ENCODE measurements around the gene PDE4D. TPM values are rescaled to one million over a fixed set of nuclear protein-coding genes. Genes with fewer than 3 reads are reported as not detected.
A peak's percentile ranks its signal among the peaks of the same experiment; 100 is the strongest.
"Not testable (repeated sequence)": the region's sequence is repeated elsewhere in the genome, so short reads cannot be mapped to it uniquely, and the experiment has no call there.

Gene PDE4D
- total RNA-seq, 2 donors from 2014 or later, result 33.8 to 82.6 TPM

DNA sequence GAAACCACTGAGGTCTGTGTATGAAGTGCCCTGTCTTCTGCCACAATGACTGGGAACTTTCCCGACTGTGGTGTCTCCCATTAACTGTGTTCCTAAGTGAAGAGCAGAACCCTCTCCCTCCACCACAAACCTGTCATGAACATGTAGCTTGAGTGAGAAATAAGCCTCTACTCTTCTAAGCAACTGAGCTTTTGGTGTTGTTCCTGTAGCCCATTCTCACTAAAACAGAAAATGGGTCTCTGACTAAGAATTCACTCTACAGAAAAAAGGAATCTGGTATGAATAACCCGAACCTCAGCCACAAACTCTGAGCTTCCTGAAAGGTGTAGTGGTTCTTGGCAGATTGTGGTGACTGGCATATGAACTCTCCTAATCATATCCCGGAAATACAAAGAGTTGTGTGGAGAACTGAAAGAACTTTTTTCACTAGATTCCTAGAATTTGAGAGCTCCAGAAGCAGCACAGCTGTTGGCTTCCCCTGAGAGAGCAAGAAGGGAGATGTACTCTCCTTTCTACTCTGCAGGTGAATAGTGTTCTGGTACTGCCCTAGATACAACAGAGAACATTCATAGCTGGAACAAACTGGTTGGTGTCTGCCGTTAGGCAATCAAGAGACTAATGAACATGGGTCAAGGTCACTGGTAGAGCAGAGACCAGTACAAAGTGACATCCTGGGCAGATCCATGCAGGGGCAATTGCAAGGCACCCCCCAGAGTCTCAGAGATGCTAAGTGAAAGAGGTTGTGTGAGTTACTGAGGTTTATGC lies 283.8 kb downstream of the PDE4D start:
- no peak for ATAC-seq
- intact Hi-C loops (cut with DNase I), result no loop called here

DNA sequence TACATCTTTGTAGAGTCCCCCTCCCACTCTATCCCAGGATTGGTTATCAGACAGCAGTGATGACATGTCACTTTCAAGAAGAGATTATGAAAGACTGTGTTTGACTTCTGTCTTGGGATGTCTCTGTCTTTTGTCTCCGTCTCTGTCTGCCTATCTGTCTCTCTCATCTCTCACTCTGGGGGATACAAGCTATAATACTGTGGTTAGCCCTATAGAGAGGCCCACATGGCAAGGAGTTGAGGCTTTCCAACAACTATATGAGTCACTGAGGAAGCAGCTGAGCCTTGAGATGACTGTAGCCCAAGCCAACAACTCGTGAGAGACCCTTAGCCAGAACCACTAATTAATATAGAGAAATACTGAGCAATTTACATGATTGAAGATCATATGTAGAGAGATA lies 284.8 kb downstream of the PDE4D start:
- DNase-seq (no peak), ATAC-seq (no peak)
- intact Hi-C loops (cut with DNase I), result no loop called here

More for the DNA sequence above, 283.8 kb downstream of the PDE4D start:
- DNase-seq, result no peak

DNA sequence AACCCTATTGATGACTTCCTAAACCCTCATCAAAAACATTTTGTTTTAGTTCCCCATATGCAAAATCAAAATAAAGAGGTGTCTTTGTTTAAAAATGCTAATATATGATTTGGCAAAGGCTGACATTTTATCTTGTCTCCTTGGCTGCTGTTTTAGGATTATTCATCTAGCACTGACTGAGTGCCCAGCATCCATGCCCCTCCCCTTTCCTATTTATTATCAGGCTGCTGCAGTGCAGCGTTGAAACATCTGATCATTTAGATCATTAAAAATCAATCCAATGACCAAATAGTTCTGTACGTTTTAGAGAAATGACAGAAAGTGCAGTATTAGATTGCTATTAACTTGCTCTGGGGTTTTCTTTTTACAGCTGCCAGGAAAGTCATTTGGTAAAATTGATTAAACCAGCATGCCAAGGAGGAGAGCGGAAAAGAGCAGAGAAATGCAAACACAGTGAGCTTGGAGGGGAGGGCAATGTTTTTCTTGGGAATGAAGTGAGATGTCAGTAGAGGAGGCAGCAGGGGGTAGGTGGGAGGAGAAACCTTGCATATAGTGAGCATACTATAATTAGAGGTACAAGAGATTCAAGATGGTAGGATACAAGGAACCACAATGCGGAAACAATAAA lies 286.3 kb downstream of the PDE4D start:
- DNase-seq, result no peak
- intact Hi-C loops (cut with DNase I), result no loop called here

DNA sequence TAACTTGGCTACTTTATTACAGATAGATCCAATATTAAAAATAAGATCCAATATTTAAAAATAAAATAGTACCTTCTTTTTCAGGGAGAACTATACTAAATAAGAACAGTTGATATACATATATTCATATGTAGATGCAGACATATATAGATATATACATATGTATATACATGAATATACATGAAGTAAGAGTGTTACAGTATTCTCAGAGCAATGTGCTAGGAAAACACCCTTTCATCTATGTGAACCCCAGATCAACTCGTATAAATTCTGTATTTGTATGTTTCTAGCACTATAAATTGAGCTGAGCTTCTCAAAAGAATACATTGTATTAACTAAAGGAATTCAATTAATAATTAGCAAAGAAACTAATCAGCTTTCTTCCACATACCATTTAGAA lies 287.6 kb downstream of the PDE4D start:
- intact Hi-C loops (cut with DNase I), result no loop called here
- no peak for DNase-seq
- no peak for ATAC-seq

More for the DNA sequence above, 286.3 kb downstream of the PDE4D start:
- peak in 1 of 2 donors; percentile 48 for ATAC-seq

DNA sequence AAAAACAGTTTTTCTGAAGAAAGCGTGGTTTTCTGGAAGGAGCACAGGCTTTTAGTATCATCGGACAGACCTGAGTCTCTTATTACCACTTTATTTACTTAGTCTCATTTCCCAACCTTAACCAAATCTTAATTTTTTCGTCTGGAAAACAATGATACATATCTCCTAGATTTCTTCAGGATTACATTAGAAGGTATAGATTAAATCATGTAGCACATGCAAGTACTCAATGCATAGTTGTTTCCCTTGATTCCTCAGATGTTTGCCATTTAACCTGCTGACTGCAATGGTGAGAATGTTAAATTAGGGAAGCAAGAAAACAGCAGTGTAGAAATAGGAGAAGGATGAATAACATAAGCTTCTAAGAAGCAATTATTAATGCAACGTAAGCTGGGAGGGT lies 289.4 kb downstream of the PDE4D start:
- ATAC-seq (no peak), DNase-seq (no peak)
- intact Hi-C loops (cut with DNase I), result no loop called here

DNA sequence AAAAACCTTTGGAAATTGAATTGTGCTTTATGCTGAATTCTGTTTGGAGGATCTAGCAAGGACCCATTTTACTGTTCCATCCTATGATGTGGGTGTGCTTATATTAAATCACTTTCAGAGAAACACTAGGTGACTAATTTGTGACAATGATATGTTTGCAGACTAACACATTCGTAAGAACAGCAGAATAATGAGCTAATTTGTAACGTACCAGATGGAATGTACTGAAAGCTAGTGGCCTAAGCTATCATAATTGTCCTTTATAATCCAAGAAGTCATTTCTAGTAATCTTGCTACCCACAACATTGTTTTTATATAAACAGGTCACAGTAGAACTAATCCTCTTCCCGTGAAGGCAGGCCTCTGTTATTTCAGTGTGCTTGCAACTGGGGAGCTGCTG lies 292.5 kb downstream of the PDE4D start:
- ATAC-seq, result no peak
- no peak for DNase-seq
- intact Hi-C loops (cut with DNase I), result no loop called here

DNA sequence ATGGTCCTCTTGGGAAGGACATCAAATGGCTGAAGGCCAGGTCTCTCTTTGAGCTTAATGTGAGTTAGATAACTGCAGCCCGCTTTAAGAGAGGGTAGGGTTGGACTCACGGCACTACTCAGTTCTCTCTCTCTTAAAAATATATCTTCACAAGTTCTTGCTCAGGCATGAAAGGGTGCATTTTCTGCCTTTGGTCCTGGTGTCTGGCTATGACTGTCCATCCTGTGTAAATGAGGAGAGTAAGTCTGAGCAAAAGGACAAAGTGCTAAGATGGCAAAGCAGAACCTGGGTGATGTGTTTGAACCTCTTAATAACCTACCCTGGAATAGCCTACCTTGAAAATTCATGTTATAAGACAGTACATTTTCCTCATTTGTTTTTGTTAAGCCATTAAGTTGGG lies 293.4 kb downstream of the PDE4D start:
- intact Hi-C loops (cut with DNase I), result no loop called here
- DNase-seq (no peak), ATAC-seq (no peak)

DNA sequence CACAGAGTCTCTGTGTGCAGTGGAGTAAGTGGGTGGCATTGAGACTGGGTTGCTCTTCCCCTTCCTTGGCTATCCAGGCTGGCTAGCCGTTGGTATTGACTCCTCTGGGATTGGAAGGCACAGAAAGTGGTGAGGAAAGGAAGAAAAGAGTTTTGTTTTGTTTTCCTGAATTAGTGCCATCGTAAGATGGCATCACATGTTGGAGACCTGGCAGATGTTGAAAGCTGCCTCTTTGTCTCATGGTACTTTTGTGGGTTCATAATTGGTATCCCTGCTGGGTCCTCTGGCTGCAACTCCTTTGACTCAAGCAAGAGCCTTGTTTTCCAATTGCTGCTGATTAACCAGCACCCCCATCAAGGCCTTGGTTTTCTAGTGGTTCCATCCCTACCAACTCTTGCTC lies 293.8 kb downstream of the PDE4D start:
- ATAC-seq (no peak), DNase-seq (no peak)
- intact Hi-C loops (cut with DNase I), result no loop called here

DNA sequence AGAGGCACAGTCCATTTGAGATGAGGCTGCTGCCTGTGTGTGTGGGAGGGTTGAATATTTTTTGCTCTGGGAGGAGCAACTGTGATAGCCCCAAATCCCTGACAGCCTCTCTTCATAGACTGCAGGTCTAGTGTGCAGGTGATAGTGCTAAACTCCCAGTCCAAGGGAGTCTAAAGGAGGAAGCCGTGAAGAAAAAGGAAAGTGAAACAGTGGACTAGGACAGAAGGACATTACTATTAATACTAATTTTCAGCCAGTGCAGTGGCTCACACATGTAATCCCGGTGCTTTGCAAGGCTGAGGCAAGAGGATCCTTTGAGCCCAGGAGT lies 295.0 kb downstream of the PDE4D start:
- ATAC-seq (peak; percentile 23 to 71), DNase-seq (no peak)
- intact Hi-C loops (cut with DNase I), result no loop called here

DNA sequence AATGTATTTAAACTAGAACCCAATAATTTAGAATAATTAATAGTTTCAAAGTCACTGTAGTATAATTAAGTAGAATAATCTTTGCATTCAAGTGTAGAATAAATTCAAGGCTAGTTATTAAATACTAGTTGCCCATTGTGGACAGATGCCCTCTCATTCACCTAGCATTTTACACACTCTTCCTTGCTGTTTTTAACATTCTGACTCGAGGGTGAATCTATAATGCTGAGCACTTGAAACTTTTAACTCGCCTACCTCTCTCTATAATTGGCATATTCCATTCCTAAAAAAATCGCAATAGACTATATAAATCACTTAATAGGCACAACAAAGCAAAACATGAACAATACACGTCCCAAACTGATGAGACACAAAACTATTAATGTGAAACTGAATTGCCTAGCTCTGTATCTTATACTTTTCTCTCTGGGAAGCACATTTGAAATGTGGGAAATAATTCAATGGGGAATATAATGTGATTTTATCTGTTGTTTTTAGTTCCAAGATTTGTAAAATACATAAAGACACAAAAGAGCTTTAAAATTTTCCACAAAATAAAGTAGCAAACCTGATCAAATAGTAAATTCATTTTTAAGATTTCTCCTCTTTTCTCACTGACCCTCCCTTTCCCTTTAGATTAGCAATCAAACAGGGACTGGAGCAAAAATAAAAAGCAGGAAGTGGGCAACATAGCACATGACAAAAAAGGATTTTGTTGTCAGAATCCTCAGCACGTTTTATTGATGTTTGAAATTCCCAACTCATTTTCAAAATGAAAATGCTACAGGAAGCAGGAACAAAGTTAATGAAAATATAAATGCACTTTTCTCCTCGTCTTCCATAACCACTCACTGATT lies 295.6 kb downstream of the PDE4D start:
- intact Hi-C loops (cut with DNase I), result no loop called here
- no peak for DNase-seq
- no peak for ATAC-seq

DNA sequence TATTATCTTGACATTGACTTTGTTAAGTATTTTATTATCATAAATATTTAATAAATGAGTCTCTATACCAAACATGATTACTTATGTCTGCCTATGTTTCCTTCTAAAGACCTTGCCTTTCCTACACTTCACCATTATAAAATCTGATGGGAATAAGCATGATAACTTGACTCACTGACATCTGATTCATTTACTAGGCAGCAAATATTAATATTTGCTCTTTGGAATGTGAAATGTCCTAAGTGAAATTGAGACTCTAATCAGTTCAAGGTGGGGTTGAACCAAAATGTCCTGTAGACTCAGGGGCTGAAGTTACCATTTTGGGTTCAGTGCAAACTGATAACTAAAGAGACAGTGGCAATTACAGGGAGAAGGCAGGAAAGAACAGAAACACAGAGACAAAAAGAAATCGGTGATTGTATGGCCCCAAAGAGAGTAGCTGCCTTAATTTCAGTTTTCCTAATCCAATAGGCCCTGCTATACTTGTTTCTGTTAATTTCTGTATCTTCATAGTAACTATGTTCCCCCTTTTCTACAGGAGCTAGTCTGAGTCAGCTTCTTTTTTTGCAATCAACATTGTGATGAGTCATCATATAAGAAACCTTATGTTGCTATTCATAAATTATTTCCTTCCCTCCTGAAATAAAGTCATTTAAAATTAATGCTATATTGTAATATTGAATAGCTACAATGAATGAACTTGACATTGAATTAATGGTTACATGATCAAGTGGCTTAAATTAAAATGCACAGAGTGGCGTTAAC lies 296.8 kb downstream of the PDE4D start:
- peak in 1 of 2 donors; percentile 44 for ATAC-seq

DNA sequence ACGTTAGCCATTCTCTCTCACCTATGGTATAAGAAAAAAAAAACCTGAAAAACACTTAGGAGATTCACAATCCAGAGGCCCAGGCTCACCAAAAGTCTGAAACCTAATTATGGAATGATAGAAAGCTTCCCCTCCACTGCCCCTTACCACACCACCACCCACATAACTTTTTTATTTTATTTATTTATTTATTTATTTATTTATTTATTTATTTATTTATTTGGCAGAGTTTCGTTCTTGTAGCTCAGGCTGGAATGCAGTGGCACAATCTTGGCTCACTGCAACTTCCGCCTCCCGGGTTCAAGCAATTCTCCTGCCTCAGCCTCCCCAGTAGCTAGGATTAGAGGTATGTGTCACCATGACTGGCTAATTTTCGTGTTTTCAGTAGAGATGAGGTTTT lies 299.4 kb downstream of the PDE4D start:
- intact Hi-C loops (cut with DNase I); ATAC-seq; DNase-seq: not testable (repeated sequence)

More for the DNA sequence above, 296.8 kb downstream of the PDE4D start:
- intact Hi-C loops (cut with DNase I), result no loop called here
- DNase-seq, result no peak

DNA sequence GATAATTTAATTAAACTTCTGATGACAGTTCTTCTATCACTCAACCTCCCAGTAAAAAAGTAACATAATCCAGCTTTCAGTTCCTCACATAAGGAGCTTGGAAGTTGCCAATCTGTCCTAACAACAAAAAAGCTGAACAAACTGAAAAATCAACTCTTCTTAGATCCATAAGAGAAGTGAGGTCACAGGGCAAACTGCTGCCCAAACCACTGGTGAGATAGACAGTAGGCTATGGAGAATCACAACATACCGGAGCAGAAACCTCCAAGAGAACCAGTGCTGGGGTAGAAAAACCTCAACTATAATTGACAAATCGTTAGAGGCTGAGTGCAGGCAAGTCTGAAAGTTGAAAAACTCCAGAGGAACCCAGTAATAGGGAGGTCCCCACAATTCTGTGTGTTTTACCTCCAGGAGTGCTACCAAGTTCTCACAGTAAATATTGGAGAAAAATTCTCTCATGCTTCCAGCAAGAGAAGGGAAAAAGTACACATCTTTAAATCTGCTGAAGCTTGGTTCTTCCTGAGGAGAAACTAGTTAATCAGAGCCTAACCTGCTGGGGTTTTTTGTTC lies 300.0 kb downstream of the PDE4D start:
- intact Hi-C loops (cut with DNase I), result no loop called here
- ATAC-seq (no peak), DNase-seq (no peak)

DNA sequence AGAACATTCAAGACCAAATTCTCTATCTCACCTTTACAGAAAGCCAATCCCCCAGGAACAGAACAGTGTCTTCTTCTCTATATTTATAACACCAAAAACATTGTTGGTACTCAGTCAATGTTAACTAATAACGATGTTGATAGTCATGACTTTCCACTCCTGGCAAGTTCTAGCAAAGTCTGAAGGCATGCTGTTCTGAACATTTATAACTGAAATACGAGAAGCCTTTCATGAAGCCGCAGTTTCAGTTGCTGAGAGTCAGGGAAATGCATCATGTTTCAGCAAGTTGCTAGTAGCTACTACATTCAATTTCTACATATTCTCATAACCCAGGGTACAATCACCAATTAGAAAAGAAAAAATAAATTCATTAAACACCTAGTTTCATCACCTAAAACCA lies 301.4 kb downstream of the PDE4D start:
- DNase-seq, result no peak
- no peak for ATAC-seq
- intact Hi-C loops (cut with DNase I), result no loop called here

DNA sequence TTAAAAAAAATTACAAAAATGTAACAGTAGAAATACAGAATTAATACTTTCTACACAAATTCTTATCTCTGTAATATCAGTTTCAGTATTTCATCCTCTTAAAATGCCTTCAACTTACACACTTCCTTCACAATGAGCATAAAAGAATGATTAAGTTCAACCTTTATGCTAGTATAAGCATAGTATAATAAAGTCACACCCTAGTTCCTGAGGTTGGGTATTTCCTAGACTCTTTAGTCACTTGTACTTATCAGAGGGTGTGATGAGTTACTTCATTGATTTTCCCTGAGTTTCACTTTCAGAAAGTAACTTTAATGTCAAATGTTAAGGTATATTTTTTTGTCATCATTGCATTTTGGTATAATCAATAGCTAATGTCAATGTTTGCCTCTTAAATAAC lies 302.4 kb downstream of the PDE4D start:
- no peak for DNase-seq
- ATAC-seq, result no peak
- intact Hi-C loops (cut with DNase I), result no loop called here

DNA sequence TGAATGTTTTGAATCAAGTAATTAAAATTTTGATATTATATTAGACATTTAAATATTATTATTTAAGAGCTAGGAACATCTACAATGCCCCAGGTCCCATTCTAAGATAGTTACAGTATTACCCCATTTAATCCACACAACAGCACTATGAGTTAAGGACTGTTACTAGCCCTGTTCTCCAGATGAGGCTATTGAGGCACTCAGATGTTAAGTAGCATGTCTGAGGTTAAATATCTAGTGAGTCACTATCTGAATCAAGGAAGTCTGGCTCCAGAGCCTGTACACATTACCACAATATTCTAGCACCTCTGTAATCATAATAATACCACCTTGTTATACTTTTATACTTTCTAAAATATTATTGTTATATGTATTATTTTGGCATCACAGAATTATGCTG lies 304.6 kb downstream of the PDE4D start:
- intact Hi-C loops (cut with DNase I), result no loop called here
- ATAC-seq, result peak in 1 of 2 donors; percentile 35
- DNase-seq, result no peak

DNA sequence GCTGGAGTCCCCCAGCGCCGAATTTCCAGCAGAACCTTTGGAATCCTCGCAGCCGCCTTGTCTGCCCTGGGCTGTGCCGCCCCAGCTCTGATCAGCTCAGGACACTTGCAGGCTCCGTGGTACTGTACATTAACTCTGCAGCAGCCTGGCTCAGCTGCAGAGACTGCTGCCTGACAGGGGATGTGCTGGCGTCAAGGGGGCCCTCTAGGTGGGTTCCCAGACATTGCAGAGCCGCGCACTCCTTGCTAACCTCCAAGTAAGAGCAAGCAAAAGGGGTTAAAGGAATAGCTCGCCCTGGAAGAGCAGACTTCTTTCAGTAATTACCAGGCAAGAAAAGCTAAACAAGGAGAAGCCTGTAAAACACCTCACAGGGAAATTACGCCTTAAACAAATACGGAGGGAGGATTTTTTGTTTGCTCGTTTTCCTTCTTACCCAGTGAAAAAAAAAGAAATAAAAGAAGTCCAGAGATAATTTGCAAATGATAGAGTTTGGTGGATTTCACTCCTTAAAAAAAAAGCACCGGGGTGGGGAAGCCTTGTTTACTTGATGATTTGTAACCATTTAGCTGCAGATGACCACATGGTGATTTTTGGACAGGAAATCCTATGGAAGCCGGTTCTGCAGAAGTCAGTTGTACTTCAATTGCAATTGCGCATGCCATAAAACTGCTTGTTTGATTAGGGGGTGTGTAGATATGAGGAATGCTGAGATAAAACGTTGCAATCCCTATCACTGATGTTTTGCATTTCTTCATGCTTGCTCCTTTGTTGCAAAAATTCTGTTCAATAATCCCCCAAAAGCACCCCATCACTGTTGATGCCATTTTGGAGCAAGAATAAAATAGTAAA lies 305.8 kb downstream of the PDE4D start:
- intact Hi-C loops (cut with DNase I), result no loop called here
- DNase-seq (peak; percentile 60), ATAC-seq (peak; percentile 87 to 93)

DNA sequence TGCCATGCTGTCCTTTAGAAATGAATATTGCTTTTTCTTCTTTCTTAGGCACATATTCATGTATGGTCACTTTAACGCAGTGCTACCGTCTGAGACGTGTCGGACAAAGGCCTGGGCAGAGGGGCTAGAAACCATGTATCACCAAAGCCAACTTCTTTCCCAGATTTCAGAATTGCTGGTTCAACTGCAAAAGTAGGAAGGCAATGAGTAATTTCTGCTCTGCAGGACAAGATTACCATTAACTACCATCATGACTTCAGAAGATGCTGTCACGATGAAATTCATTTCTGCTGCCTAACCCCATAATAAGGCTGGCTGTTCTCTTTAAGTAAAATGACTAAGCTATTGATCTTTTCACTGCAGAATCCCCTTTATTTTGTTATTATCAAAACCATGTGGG lies 306.7 kb downstream of the PDE4D start:
- ATAC-seq, result no peak
- intact Hi-C loops (cut with DNase I), result no loop called here
- no peak for DNase-seq

All from left cardiac atrium (tissue), 4 donors.